22Rv1 (cell line): ENCODE data around the gene PLD5.

Source experiments
- CTCF ChIP-seq: fragments of 450-650 bp; IDR thresholded peaks from 2 replicates; pipeline ENCODE4 v1.5.1; 2017; ENCODE audit warnings: mild to moderate bottlenecking
- ZFX ChIP-seq: fragments of 450-650 bp; IDR thresholded peaks from 2 replicates; pipeline ENCODE4 v1.6.1; 2017; ENCODE audit warnings: antibody characterized with exemption, borderline replicate concordance

DNA sequence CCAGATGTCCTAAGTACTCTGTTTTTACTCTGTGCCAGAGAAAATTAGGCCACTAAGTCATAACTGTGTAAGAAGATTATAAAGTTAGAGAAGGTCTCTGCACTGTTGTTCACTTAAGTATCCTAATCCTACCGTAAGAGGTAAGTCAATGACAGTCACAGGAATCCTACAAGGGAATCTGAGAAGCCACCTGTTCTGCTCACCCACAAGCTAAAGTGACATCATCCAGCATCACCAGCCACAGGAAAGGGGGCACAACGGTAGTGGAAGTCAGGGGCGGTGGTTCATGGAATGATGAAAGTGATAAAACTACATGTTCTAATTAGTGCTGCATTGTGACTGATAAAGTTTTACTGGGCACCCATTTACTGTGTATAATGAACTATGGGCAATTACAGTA, 92.7 kb downstream of the PLD5 start:
- TF ChIP-seq CTCF (no peak), ZFX (no peak)
